ENCODE measurements around the gene ZZZ3.

GRCh38 chr1:77655431-77655974 lies 27.0 kb downstream of the ZZZ3 start:
- TF ChIP-seq, protein P1, sequence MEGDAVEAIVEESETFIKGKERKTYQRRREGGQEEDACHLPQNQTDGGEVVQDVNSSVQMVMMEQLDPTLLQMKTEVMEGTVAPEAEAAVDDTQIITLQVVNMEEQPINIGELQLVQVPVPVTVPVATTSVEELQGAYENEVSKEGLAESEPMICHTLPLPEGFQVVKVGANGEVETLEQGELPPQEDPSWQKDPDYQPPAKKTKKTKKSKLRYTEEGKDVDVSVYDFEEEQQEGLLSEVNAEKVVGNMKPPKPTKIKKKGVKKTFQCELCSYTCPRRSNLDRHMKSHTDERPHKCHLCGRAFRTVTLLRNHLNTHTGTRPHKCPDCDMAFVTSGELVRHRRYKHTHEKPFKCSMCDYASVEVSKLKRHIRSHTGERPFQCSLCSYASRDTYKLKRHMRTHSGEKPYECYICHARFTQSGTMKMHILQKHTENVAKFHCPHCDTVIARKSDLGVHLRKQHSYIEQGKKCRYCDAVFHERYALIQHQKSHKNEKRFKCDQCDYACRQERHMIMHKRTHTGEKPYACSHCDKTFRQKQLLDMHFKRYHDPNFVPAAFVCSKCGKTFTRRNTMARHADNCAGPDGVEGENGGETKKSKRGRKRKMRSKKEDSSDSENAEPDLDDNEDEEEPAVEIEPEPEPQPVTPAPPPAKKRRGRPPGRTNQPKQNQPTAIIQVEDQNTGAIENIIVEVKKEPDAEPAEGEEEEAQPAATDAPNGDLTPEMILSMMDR (IDR thresholded peaks at IDR 0.05 in 4 of 5, conservative IDR thresholded peaks at IDR 0.05 in 1 of 5): no peak
- no peak for TF ChIP-seq POLR2A (IDR thresholded peaks at IDR 0.05)
